Mucosa of descending colon (tissue), 3 donors: ENCODE data around the gene COL2A1. TPM values are rescaled to one million over a fixed set of nuclear protein-coding genes. Genes with fewer than 3 reads are reported as not detected.

ENCODE experiments used
- ATAC-seq: fragments of 200-7000 bp; cut with Tn5 transposase; one replicate; pipeline ENCODE4 v1.9.1; 2020; ENCODE audit warnings: mild to moderate bottlenecking, moderate library complexity
- DNase-seq, 3 donors: peaks; one replicate each; pipeline ENCODE4 v3.0.0-alpha.2; 2020
- H3K36me3 ChIP-seq: fragments of 200-600 bp; one replicate; pipeline ENCODE4 v1.8.0; 2021; ENCODE audit warnings: low read depth, mild to moderate bottlenecking
- H3K4me1 ChIP-seq: fragments of 200-600 bp; one replicate; pipeline ENCODE4 v1.8.0; 2021; ENCODE audit warnings: low read depth, mild to moderate bottlenecking
- H3K4me3 ChIP-seq: fragments of 200-600 bp; one replicate; pipeline ENCODE4 v1.8.0; 2021; ENCODE audit warnings: mild to moderate bottlenecking
- H3K9me3 ChIP-seq: fragments of 200-600 bp; one replicate; pipeline ENCODE4 v1.8.0; 2021; ENCODE audit warnings: mild to moderate bottlenecking
- intact Hi-C, 2 donors: fragments of 100-400 bp; cut with DNase I in 1 of 2; cut with micrococcal nuclease in 1 of 2; formaldehyde crosslinking; loops; one replicate each; pipeline versions ENCODE4 v1.11.0 to v1.11.1; 2022; cut with DNase I, micrococcal nuclease
- total RNA-seq, 3 donors: library from RNA; stranded (reverse); fragmentation: NEBNext Ultra II Directional in 2 of 3; extraction: Animal tissue kit (Norgen Biotek cat#: 25700) in 2 of 3; gene quantifications; one replicate each; pipeline versions ENCODE4 v1.2.1 to v1.2.4, GENCODE V29; 2021 to 2023
- TF ChIP-seq, protein P1 (sequence below): fragments of 200-600 bp; IDR thresholded peaks from one replicate; pipeline ENCODE4 v1.8.0; 2022; ENCODE audit warnings: antibody characterized with exemption, mild to moderate bottlenecking
- donor health status: DM: no; HTN: no; CAD: no; lungs with moderate emphysema.
- donor health status: DM: no; HTN: no; CAD: no.
- donor health status: DM: no; HTN: yes; CAD: no.

Gene COL2A1
- total RNA-seq, 3 donors from 2014 or later: 0.19 to 1.5 (median 1.2) TPM

DNA sequence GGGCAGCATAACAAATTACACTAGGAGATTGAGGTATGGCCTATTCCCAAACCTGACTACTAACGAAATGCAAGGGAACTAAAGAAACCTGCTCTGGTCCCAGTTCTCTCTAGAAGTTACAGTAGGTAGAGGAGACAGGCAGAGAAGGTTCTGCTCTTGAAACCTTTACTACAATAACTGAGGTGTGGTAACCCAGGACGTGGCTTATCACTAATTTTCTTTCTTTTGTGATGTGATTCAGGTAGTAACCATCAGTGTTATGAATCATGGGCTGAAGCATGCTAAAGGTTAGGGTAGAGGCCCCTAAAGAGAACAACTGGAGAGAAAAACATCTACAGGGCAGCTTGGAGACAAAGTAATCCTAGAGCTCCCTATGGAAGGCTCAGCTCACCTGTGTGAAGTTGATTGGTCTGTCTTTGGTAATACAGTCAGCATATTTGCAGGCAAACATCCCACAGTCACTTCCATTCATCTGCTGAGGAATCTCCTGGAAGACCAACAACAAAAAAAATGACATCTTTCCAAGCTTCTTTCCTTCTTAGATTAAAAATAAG is 41.8 kb upstream of the COL2A1 start:
- intact Hi-C loops: no loop called here
- no peaks in the 10 kb centered on the region for H3K4me1 ChIP-seq
- no peaks in the 10 kb centered on the region for H3K9me3 ChIP-seq
- H3K4me3 ChIP-seq: no peak overlapping the region
- TF ChIP-seq, protein P1, sequence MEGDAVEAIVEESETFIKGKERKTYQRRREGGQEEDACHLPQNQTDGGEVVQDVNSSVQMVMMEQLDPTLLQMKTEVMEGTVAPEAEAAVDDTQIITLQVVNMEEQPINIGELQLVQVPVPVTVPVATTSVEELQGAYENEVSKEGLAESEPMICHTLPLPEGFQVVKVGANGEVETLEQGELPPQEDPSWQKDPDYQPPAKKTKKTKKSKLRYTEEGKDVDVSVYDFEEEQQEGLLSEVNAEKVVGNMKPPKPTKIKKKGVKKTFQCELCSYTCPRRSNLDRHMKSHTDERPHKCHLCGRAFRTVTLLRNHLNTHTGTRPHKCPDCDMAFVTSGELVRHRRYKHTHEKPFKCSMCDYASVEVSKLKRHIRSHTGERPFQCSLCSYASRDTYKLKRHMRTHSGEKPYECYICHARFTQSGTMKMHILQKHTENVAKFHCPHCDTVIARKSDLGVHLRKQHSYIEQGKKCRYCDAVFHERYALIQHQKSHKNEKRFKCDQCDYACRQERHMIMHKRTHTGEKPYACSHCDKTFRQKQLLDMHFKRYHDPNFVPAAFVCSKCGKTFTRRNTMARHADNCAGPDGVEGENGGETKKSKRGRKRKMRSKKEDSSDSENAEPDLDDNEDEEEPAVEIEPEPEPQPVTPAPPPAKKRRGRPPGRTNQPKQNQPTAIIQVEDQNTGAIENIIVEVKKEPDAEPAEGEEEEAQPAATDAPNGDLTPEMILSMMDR: no peak
- DNase-seq: no peak
- no peak for ATAC-seq
- peaks cover 5% of the 10 kb centered on the region for H3K36me3 ChIP-seq

DNA sequence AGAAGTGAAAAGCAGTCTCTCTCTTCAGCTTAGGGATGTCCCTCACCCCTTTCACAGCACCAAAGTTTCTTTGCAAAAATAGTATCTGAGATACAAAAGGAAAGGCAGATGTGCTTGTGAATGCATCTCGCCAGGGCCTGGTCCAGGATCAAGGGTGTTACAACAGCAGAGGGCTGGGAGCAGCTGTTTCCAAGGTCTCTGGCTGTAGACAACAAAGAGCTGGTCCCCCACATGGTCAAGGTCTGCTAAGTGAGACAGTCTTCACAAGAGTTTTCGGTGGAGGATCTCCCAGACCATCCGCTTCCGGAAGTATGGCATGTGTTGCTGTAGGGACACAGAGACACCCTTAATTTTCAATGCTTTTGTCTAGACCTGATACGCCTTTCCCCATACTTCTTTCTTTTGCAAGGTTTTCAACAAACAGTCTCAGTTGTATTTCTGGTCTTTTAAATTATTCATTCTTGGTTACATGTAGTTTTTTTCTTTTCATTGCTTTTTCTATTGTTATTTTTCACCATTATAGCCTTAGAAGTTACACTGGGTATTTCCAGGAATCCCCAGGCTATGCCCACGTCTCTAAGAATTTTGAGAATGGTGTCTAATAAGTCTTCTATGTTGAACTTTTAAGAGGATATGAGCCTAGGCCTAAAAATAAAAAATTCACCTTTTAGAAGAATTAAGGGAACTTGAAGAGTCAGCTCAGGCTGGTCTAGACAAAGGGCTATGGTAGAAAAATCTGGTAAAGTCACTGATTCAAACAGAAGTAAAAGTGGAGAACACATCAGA is 41.0 kb upstream of the COL2A1 start:
- TF ChIP-seq, protein P1: no peak
- Histone ChIP-seq H3K4me3 (no peak overlapping the region), H3K4me1 (peaks cover 5% of the 10 kb centered on the region), H3K36me3 (peaks cover 5% of the 10 kb centered on the region), H3K9me3 (no peaks in the 10 kb centered on the region)
- ATAC-seq (no peak), DNase-seq (no peak)
- intact Hi-C loops: no loop called here

DNA sequence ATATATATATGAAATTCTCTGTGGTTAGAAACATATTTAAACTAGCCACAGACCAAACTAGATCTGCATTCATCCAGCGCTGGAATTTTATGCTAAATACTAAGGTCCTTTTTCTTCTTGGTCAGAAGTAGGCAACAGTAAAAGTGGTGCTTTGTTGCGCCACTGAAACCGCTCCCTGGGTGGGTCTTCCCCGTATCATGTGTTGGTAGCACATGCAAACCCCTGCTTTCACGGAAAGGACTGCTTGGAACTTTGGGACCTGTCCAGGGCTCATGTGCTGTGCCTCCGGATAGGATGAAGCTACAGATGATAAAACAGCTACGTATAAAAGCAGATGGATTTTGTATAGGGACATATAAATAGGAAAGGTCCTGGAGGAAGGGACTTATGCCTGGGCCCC is 40.1 kb upstream of the COL2A1 start:
- DNase-seq (no peak), ATAC-seq (no peak)
- TF ChIP-seq, protein P1: no peak
- H3K4me1 ChIP-seq: peaks cover 14% of the 10 kb centered on the region
- H3K36me3 ChIP-seq: peaks cover 5% of the 10 kb centered on the region
- intact Hi-C loops: no loop called here
- H3K9me3 ChIP-seq: no peaks in the 10 kb centered on the region
- H3K4me3 ChIP-seq: no peak overlapping the region

DNA sequence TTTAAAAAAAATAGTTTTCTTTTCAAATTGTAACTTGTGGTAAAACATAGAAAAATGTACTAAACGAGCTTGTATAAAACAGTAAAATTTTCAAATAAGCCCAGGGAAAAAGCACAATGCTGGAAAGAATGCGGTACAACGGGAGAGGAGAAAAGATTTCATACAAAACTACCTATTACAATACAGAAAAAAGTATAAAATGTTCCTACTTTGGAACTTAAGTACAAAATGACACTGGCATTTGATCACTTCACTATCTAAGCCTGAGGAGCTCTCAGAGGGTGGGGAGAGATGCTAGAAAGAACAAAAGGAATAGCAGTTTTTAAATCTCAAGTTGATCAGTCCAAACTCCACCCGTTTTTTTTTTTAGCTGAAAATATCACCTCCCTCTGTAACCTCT is 39.5 kb upstream of the COL2A1 start:
- TF ChIP-seq, protein P1: no peak
- intact Hi-C loops: no loop called here
- DNase-seq: no peak
- ATAC-seq: no peak
- Histone ChIP-seq H3K36me3 (peaks cover 5% of the 10 kb centered on the region), H3K4me1 (peaks cover 14% of the 10 kb centered on the region), H3K9me3 (no peaks in the 10 kb centered on the region), H3K4me3 (no peak overlapping the region)

DNA sequence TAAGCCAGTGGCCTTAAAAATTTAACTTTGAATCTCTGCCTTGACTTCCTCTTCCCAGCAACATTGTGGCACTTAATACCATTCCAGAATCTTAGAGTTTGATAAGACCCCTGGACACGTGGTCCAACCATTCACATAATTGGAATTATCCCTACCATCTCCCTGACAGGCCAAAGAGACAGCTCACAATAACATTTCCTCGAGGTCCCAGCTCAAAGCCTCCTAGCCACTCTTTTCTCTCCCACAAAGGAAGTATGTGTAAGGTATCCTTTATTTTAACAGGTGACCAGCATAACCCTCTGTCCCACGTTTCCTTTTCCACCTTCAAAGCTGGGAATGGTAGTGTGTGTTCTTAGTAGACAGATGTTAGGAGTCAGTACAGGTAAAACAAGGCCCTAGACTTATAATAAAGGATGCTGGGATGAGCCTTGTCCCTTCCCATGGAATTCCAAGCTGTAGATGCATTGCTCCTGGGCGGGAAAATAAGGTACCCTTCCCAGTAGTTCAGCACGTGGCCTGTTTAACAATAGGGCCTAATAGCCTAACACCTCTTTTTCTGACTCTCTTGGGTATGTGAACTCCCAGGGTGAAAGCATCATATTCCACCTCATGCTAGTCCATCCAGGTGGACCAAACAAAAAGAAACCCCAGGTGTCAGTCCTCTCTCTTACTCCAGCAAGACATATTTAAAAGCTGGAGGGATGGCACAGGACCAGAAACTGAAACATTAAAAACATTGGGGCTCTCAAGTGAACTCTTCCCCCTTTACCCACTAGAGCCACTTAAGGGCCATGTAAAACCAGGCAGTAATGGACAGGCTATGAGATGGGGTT is 37.5 kb upstream of the COL2A1 start:
- intact Hi-C loops: no loop called here
- no peak for DNase-seq

More for the DNA sequence above, 37.5 kb upstream of the COL2A1 start:
- H3K9me3 ChIP-seq: no peaks in the 10 kb centered on the region
- H3K36me3 ChIP-seq: peaks cover 5% of the 10 kb centered on the region
- ATAC-seq: no peak
- TF ChIP-seq, protein P1: no peak
- H3K4me1 ChIP-seq: peaks cover 14% of the 10 kb centered on the region
- no peak overlapping the region for H3K4me3 ChIP-seq
